ENCODE measurements around the gene LDB3.

DNA sequence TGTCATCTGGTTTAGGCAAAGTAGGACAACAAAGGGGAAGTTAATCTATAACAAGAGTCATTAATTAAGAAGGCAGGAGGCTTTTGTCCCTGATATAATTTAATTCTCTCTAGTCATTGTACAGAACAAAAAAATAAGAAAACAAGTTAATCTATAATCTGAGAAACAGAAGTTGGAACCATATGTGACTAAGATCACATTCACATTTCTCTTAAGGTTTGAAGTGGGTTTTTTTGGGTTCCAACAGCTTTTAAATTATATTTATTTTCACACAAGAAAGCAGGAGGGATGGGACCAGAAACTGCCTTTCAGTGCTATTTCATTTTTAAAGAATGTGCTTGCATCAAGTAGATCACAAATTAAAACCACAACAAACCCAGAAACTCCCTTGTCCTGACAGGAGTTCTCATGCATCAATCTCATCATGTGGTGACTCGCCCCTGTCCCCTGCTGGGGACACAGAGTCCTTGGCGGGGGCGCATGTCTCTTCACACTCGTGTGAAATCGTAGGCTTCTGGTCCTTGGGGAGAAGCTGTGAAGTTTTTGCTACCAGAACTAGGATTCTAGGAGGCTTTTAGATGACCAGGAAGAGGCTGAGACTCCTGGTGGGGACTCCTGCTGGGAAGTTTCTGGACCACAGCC lies 24.0 kb upstream of the LDB3 start:
- TF ChIP-seq, protein P1, sequence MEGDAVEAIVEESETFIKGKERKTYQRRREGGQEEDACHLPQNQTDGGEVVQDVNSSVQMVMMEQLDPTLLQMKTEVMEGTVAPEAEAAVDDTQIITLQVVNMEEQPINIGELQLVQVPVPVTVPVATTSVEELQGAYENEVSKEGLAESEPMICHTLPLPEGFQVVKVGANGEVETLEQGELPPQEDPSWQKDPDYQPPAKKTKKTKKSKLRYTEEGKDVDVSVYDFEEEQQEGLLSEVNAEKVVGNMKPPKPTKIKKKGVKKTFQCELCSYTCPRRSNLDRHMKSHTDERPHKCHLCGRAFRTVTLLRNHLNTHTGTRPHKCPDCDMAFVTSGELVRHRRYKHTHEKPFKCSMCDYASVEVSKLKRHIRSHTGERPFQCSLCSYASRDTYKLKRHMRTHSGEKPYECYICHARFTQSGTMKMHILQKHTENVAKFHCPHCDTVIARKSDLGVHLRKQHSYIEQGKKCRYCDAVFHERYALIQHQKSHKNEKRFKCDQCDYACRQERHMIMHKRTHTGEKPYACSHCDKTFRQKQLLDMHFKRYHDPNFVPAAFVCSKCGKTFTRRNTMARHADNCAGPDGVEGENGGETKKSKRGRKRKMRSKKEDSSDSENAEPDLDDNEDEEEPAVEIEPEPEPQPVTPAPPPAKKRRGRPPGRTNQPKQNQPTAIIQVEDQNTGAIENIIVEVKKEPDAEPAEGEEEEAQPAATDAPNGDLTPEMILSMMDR (IDR thresholded peaks at IDR 0.05) = no peak
- TF ChIP-seq POLR2AphosphoS5 (IDR thresholded peaks at IDR 0.05; ENCODE audit: insufficient read depth in 1 of 2, low read depth in 1 of 2) = no peak
- no peak for TF ChIP-seq POLR2A (IDR thresholded peaks at IDR 0.05)
